ENCODE data around the gene APLP1.
A peak's percentile ranks its signal among the peaks of the same experiment; 100 is the strongest.

The APLP1 gene

DNA sequence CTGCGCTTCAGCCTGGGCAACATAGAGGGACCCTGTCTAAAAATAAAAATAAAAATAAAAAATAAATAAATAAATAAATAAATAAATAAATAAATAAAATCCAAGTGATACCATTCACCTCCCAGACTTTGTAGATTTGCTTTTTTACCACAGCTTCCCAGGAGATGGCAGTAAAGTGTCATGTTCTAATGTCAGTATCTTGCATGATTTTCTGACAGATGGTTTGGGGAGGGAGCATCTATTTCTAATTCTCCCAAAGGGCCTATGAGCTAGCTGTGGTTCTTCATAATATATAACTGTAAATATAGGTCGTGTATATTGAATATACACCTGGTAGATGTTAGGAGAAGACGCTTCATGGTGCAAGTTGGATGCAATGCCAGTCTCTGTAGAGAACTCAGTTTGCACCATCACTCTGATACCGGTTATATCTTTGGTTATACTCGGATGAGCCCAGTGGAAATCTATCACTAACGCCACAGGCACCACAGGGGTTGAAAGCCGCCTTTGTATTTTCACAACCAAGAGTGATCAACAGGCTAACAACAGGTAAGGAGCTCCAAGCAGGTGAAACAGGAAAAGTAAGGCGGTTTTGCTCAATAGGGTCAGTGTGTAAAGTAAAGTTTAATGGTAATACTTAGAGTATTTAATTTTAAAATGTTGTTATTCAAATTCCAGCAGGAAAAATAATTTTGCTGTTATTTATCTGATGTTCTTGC, 13.9 kb downstream of the APLP1 start:
- H2AFZ ChIP-seq (ENCODE audit: low read length): no peak overlapping the region
- peak; percentile 51 for DNase-seq
- H3K79me2 ChIP-seq (ENCODE audit: low read length): no peaks in the 10 kb centered on the region
- 0 out of 2 replicates have a peak, but pooled peaks cover 3% of the 10 kb centered on the region for H3K4me1 ChIP-seq (ENCODE audit: low read length)
- TF ChIP-seq, protein P1, sequence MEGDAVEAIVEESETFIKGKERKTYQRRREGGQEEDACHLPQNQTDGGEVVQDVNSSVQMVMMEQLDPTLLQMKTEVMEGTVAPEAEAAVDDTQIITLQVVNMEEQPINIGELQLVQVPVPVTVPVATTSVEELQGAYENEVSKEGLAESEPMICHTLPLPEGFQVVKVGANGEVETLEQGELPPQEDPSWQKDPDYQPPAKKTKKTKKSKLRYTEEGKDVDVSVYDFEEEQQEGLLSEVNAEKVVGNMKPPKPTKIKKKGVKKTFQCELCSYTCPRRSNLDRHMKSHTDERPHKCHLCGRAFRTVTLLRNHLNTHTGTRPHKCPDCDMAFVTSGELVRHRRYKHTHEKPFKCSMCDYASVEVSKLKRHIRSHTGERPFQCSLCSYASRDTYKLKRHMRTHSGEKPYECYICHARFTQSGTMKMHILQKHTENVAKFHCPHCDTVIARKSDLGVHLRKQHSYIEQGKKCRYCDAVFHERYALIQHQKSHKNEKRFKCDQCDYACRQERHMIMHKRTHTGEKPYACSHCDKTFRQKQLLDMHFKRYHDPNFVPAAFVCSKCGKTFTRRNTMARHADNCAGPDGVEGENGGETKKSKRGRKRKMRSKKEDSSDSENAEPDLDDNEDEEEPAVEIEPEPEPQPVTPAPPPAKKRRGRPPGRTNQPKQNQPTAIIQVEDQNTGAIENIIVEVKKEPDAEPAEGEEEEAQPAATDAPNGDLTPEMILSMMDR (IDR thresholded peaks at IDR 0.05; ENCODE audit: low read length): peak; percentile 37
- TF ChIP-seq EZH2 (optimal IDR thresholded peaks at IDR 0.05; ENCODE audit: low read depth, low read length): no peak
- H3F3A ChIP-seq (ENCODE audit: insufficient read depth, low read length): no peaks in the 10 kb centered on the region
- peaks cover 30% of the 10 kb centered on the region for H3K27me3 ChIP-seq (replicated peaks; ENCODE audit: insufficient read depth, low read length)
- no peak overlapping the region for H3K27ac ChIP-seq (ENCODE audit: low read length)
- no peak overlapping the region for H3K4me3 ChIP-seq (ENCODE audit: low read length)
- no peak overlapping the region for H3K4me2 ChIP-seq (ENCODE audit: low read depth, low read length)
- no peaks in the 10 kb centered on the region for H3K9me2 ChIP-seq (replicated peaks; ENCODE audit: insufficient read depth, low read length)
- no peak overlapping the region for H3K9ac ChIP-seq (ENCODE audit: low read length)
- H3K9me3 ChIP-seq (replicated peaks; ENCODE audit: insufficient read depth, low read length): no peaks in the 10 kb centered on the region
- no peaks in the 10 kb centered on the region for H4K20me1 ChIP-seq (ENCODE audit: insufficient read depth, low read length)
- no peaks in the 10 kb centered on the region for H3K36me3 ChIP-seq (replicated peaks; ENCODE audit: insufficient read depth, low read length)

DNA sequence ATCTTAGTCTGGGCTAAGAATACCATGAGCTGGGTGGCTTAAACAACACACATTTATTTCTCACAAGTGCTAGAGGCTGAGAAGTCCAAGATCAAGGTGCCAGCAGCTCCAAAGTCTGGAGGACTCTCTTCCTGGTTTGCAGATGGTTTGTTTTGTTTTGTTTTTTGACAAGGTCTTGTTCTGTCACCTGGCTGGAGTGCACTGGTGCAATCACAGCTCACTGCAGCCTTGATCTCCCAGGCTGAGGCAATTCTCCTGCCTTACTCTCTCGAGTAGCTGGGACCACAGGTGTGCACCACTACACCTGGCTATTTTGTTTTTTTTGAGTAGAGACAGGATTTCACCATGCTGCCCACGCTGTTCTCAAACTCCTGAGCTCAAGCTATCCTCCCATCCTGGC, 15.5 kb downstream of the APLP1 start:
- no peak for TF ChIP-seq EZH2 (optimal IDR thresholded peaks at IDR 0.05; ENCODE audit: low read depth, low read length)
- TF ChIP-seq, protein P1 (IDR thresholded peaks at IDR 0.05; ENCODE audit: low read length): no peak
- no peak for TF ChIP-seq EZH2phosphoT487 (IDR thresholded peaks at IDR 0.05; ENCODE audit: low read length)
- H3K4me2 ChIP-seq (ENCODE audit: low read depth, low read length): no peak overlapping the region
- H3K9me2 ChIP-seq (replicated peaks; ENCODE audit: insufficient read depth, low read length): no peaks in the 10 kb centered on the region
- no peak overlapping the region for H3K4me3 ChIP-seq (ENCODE audit: low read length)
- H2AFZ ChIP-seq (ENCODE audit: low read length): no peak overlapping the region
- H3K79me2 ChIP-seq (ENCODE audit: low read length): no peaks in the 10 kb centered on the region
- H4K20me1 ChIP-seq (ENCODE audit: insufficient read depth, low read length): no peaks in the 10 kb centered on the region
- no peaks in the 10 kb centered on the region for H3F3A ChIP-seq (ENCODE audit: insufficient read depth, low read length)
- H3K9ac ChIP-seq (ENCODE audit: low read length): no peak overlapping the region
- 0 out of 2 replicates have a peak, but pooled peaks cover 3% of the 10 kb centered on the region for H3K4me1 ChIP-seq (ENCODE audit: low read length)
- no peak for DNase-seq
- H3K27ac ChIP-seq (ENCODE audit: low read length): no peak overlapping the region
- no peaks in the 10 kb centered on the region for H3K9me3 ChIP-seq (replicated peaks; ENCODE audit: insufficient read depth, low read length)
- no peaks in the 10 kb centered on the region for H3K36me3 ChIP-seq (replicated peaks; ENCODE audit: insufficient read depth, low read length)
- peaks cover 14% of the 10 kb centered on the region for H3K27me3 ChIP-seq (replicated peaks; ENCODE audit: insufficient read depth, low read length)

GRCh38 chr19:35885225-35885738, 16.9 kb downstream of the APLP1 start:
- TF ChIP-seq, protein P1 (IDR thresholded peaks at IDR 0.05; ENCODE audit: low read length): no peak
- no peak for TF ChIP-seq EZH2phosphoT487 (IDR thresholded peaks at IDR 0.05; ENCODE audit: low read length)
- no peak for TF ChIP-seq EZH2 (optimal IDR thresholded peaks at IDR 0.05; ENCODE audit: low read depth, low read length)
- no peaks in the 10 kb centered on the region for H4K20me1 ChIP-seq (ENCODE audit: insufficient read depth, low read length)
- no peaks in the 10 kb centered on the region for H3K9me3 ChIP-seq (replicated peaks; ENCODE audit: insufficient read depth, low read length)
- peaks cover 9% of the 10 kb centered on the region for H3K27me3 ChIP-seq (replicated peaks; ENCODE audit: insufficient read depth, low read length)
- no peaks in the 10 kb centered on the region for H3K4me1 ChIP-seq (ENCODE audit: low read length)
- H3F3A ChIP-seq (ENCODE audit: insufficient read depth, low read length): no peaks in the 10 kb centered on the region
- H3K9me2 ChIP-seq (replicated peaks; ENCODE audit: insufficient read depth, low read length): no peaks in the 10 kb centered on the region
- no peak overlapping the region for H3K4me3 ChIP-seq (ENCODE audit: low read length)
- no peaks in the 10 kb centered on the region for H3K36me3 ChIP-seq (replicated peaks; ENCODE audit: insufficient read depth, low read length)
- H3K27ac ChIP-seq (ENCODE audit: low read length): no peak overlapping the region
- H2AFZ ChIP-seq (ENCODE audit: low read length): no peak overlapping the region
- no peak overlapping the region for H3K4me2 ChIP-seq (ENCODE audit: low read depth, low read length)
- no peak overlapping the region for H3K9ac ChIP-seq (ENCODE audit: low read length)
- no peaks in the 10 kb centered on the region for H3K79me2 ChIP-seq (ENCODE audit: low read length)
- no peak for DNase-seq
